IMR-90 (cell line): ENCODE data around the gene PRR33. TPM values are rescaled to one million over a fixed set of nuclear protein-coding genes. Genes with fewer than 3 reads are reported as not detected.

Experiments
- ATAC-seq: fragments of 200-7000 bp; cut with Tn5 transposase; 2 replicates; pipeline ENCODE4 v1.9.1; 2020; ENCODE audit warnings: low read depth, mild to moderate bottlenecking, moderate library complexity
- BruUV-seq: library from RNA; stranded (reverse); fragments of 400-500 nt; replicated peaks from 2 replicates; lab custom pipeline; 2021; lab: Mats Ljungman, UMichigan
- CTCF ChIA-PET: fragments of 300-600 bp; formaldehyde crosslinking; extraction: SDS; loops from one replicate; lab custom pipeline; 2021; ENCODE audit warnings: antibody characterized with exemption; lab: Yijun Ruan, JAX
- POLR2A ChIA-PET: fragments of 300-600 bp; sonication (Branson Sonifier 250); formaldehyde crosslinking; loops from one replicate; lab custom pipeline; 2022; ENCODE audit warnings: antibody characterized with exemption; ENCODE audit not compliant: unreplicated experiment; lab: Charles Lee
- DNase-seq: peaks from one replicate; pipeline ENCODE4 v3.0.0; 2013
- H2AFZ ChIP-seq: replicated peaks from 2 replicates; pipeline ENCODE3; 2013; ENCODE audit warnings: low read length, mild to moderate bottlenecking; ENCODE audit not compliant: poor library complexity
- H2AK5ac ChIP-seq: 2 replicates; pipeline ENCODE4 v1.6.1; 2013; ENCODE audit warnings: low read depth, low read length, inconsistent platforms
- H2AK9ac ChIP-seq: replicated peaks from 2 replicates; pipeline ENCODE3; 2013; ENCODE audit warnings: mild to moderate bottlenecking, low read depth, low read length, moderate library complexity; ENCODE audit not compliant: poor library complexity
- H2BK120ac ChIP-seq: 2 replicates; pipeline ENCODE4 v1.6.1; 2013; ENCODE audit warnings: low read depth, low read length, inconsistent platforms
- H2BK15ac ChIP-seq: 3 replicates; pipeline ENCODE4 v1.6.1; 2013; ENCODE audit warnings: low read depth, low read length, inconsistent platforms
- H2BK20ac ChIP-seq: 2 replicates; pipeline ENCODE4 v1.6.1; 2013; ENCODE audit warnings: low read depth, mild to moderate bottlenecking, inconsistent platforms, low read length, moderate library complexity
- H2BK5ac ChIP-seq: 2 replicates; pipeline ENCODE4 v1.6.1; 2013; ENCODE audit warnings: mild to moderate bottlenecking, low read depth, low read length, inconsistent platforms; ENCODE audit not compliant: poor library complexity, severe bottlenecking
- H3K14ac ChIP-seq: replicated peaks from 2 replicates; pipeline ENCODE4 v1.6.1; 2013; ENCODE audit warnings: low read depth, low read length, inconsistent platforms
- H3K18ac ChIP-seq: 2 replicates; pipeline ENCODE4 v1.6.1; 2013; ENCODE audit warnings: low read depth, low read length, control low read depth
- H3K23ac ChIP-seq: 2 replicates; pipeline ENCODE4 v1.6.1; 2013; ENCODE audit warnings: low read depth, low read length, inconsistent platforms
- H3K27ac ChIP-seq: 2 replicates; pipeline ENCODE4 v1.5.1; 2013; ENCODE audit warnings: mild to moderate bottlenecking, control low read depth, low read length; ENCODE audit not compliant: insufficient read depth
- H3K27me3 ChIP-seq: 2 replicates; pipeline ENCODE4 v1.6.1; 2013; ENCODE audit warnings: low read length; ENCODE audit not compliant: control insufficient read depth, insufficient read depth
- H3K36me3 ChIP-seq: 2 replicates; pipeline ENCODE4 v1.6.1; 2013; ENCODE audit warnings: low read length, mixed read lengths; ENCODE audit not compliant: control insufficient read depth, insufficient read depth
- H3K4ac ChIP-seq: 2 replicates; pipeline ENCODE4 v1.6.1; 2013; ENCODE audit warnings: low read depth, low read length, inconsistent platforms
- H3K4me1 ChIP-seq: 2 replicates; pipeline ENCODE4 v1.6.1; 2013; ENCODE audit warnings: low read length, mixed read lengths; ENCODE audit not compliant: control insufficient read depth, insufficient read depth
- H3K4me2 ChIP-seq: 2 replicates; pipeline ENCODE4 v1.6.1; 2013; ENCODE audit warnings: low read depth, mild to moderate bottlenecking, control low read depth, low read length, moderate library complexity
- H3K4me3 ChIP-seq: 2 replicates; pipeline ENCODE4 v1.5.1; 2013; ENCODE audit warnings: low read depth, mild to moderate bottlenecking, control low read depth, low read length, moderate library complexity; ENCODE audit not compliant: insufficient read depth
- H3K56ac ChIP-seq: 2 replicates; pipeline ENCODE4 v1.6.1; 2013; ENCODE audit warnings: low read length, inconsistent platforms; ENCODE audit not compliant: insufficient read depth; ENCODE audit errors: extremely low read depth
- H3K79me1 ChIP-seq, 2 experiments: 2 replicates each; pipeline ENCODE4 v1.6.1; 2013; ENCODE audit warnings: low read length in 2 of 2, inconsistent platforms in 1 of 2, low read depth in 1 of 2
- H3K9ac ChIP-seq: 2 replicates; pipeline ENCODE4 v1.6.1; 2013; ENCODE audit warnings: low read depth, low read length, control low read depth
- H3K9me1 ChIP-seq: 2 replicates; pipeline ENCODE4 v1.6.1; 2013; ENCODE audit warnings: low read length, inconsistent platforms; ENCODE audit not compliant: insufficient read depth
- H3K9me3 ChIP-seq: 2 replicates; pipeline ENCODE4 v1.6.1; 2013; ENCODE audit warnings: low read length; ENCODE audit not compliant: control insufficient read depth, insufficient read depth
- H4K20me1 ChIP-seq: 2 replicates; pipeline ENCODE4 v1.6.1; 2013; ENCODE audit warnings: low read length, inconsistent platforms; ENCODE audit not compliant: insufficient read depth
- H4K5ac ChIP-seq: 2 replicates; pipeline ENCODE4 v1.6.1; 2013; ENCODE audit warnings: mild to moderate bottlenecking, low read depth, low read length, control low read depth
- H4K8ac ChIP-seq, 2 experiments: 2 replicates each; pipeline ENCODE4 v1.6.1; 2013; ENCODE audit warnings: low read depth in 2 of 2, low read length in 2 of 2, control low read depth in 1 of 2, inconsistent platforms in 1 of 2
- H4K91ac ChIP-seq: 2 replicates; pipeline ENCODE4 v1.6.1; 2013; ENCODE audit warnings: low read depth, low read length, inconsistent platforms; ENCODE audit not compliant: insufficient read depth
- BHLHE40 ChIP-seq: fragments of 150-350 bp; IDR thresholded peaks from 2 replicates; pipeline ENCODE4 v1.6.1; 2016; ENCODE audit warnings: mild to moderate bottlenecking, low read depth, low read length
- CEBPB ChIP-seq: IDR thresholded peaks from 2 replicates; pipeline ENCODE4 v1.6.1; 2012; ENCODE audit warnings: low read depth, low read length, improper control_type of control experiment
- CHD1 ChIP-seq: IDR thresholded peaks from 2 replicates; pipeline ENCODE4 v1.6.1; 2012; ENCODE audit warnings: low read depth, low read length, improper control_type of control experiment
- ELK1 ChIP-seq: fragments of 150-350 bp; IDR thresholded peaks from 2 replicates; pipeline ENCODE4 v1.6.1; 2016; ENCODE audit warnings: low read depth, mild to moderate bottlenecking, low read length, moderate library complexity, borderline replicate concordance
- MAZ ChIP-seq: IDR thresholded peaks from 2 replicates; pipeline ENCODE4 v1.6.1; 2012; ENCODE audit warnings: low read depth, mild to moderate bottlenecking, low read length, improper control_type of control experiment, moderate library complexity, borderline replicate concordance
- MXI1 ChIP-seq: IDR thresholded peaks from 2 replicates; pipeline ENCODE4 v1.6.1; 2012; ENCODE audit warnings: low read depth, mild to moderate bottlenecking, low read length, moderate library complexity, borderline replicate concordance
- NFE2L2 ChIP-seq: fragments of 150-350 bp; IDR thresholded peaks from 2 replicates; pipeline ENCODE4 v1.6.1; 2016; ENCODE audit warnings: low read depth, mild to moderate bottlenecking, low read length
- POLR2A ChIP-seq: IDR thresholded peaks from 2 replicates; pipeline ENCODE4 v1.6.1; 2012; ENCODE audit warnings: mild to moderate bottlenecking, low read depth, low read length
- RAD21 ChIP-seq: IDR thresholded peaks from 2 replicates; pipeline ENCODE4 v1.6.1; 2012; ENCODE audit warnings: low read length, improper control_type of control experiment
- RCOR1 ChIP-seq: IDR thresholded peaks from 2 replicates; pipeline ENCODE4 v1.6.1; 2012; ENCODE audit warnings: mild to moderate bottlenecking, low read length, improper control_type of control experiment; ENCODE audit not compliant: insufficient replicate concordance
- RFX5 ChIP-seq: IDR thresholded peaks from 2 replicates; pipeline ENCODE4 v1.8.0; 2012; ENCODE audit warnings: low read depth, mild to moderate bottlenecking, low read length, moderate library complexity
- SMC3 ChIP-seq: fragments of 150-350 bp; IDR thresholded peaks from 2 replicates; pipeline ENCODE4 v1.6.1; 2016; ENCODE audit warnings: low read depth, mild to moderate bottlenecking, antibody characterized with exemption, low read length, moderate library complexity
- WGBS, 2 experiments: methylation state at CpG; one replicate each; pipeline versions ENCODE4 v1.1.5 to v1.1.7; 2013; ENCODE audit warnings: missing lambda C conversion rate in 2 of 2; ENCODE audit not compliant: insufficient read length in 1 of 2; ENCODE audit errors: extremely low coverage in 2 of 2; 5-methylcytosine and 5-hydroxymethylcytosine counted together
- dilution Hi-C: fragments of 300-500 bp; cut with HindIII; formaldehyde crosslinking; loops from one replicate; pipeline ENCODE4 v1.14.3; 2018; ENCODE audit warnings: low sequenced_read_pairs; ENCODE audit not compliant: unreplicated experiment
- in situ Hi-C: fragments of 300-500 bp; cut with MboI; formaldehyde crosslinking; loops from 3 replicates; pipeline ENCODE4 v1.14.3; 2019; ENCODE audit warnings: low sequenced_read_pairs, inconsistent platforms, mixed read lengths
- intact Hi-C: fragments of 100-400 bp; cut with micrococcal nuclease; formaldehyde crosslinking; loops from 2 replicates; pipeline ENCODE4 v1.10.0; 2022
- polyA plus RNA-seq, 3 experiments: library from polyadenylated mRNA; depleted of rRNA; stranded (reverse); fragments of >200 nt; gene quantifications; 2 replicates each; pipeline ENCODE4 v1.2.3, GENCODE V29; 2012; ENCODE audit warnings: low replicate concordance in 1 of 3
- total RNA-seq: library from RNA; depleted of rRNA; stranded (reverse); fragments of >200 nt; gene quantifications from 2 replicates; pipeline ENCODE4 v1.2.3, GENCODE V29; 2012
- TF ChIP-seq, protein P1 (sequence below): conservative IDR thresholded peaks from 2 replicates; pipeline ENCODE4 v1.5.1; 2012; ENCODE audit warnings: mild to moderate bottlenecking, low read depth, low read length, improper control_type of control experiment

Gene PRR33
- total and polyA plus RNA-seq, 2 of the 4 experiments (the other 2 are of a cell fraction): not detected

GRCh38 chr11:1935156-1936071, 43.7 kb upstream of the PRR33 start:
- no peaks in the 10 kb centered on the region for H3K9me3 ChIP-seq
- H3K23ac ChIP-seq: no peak overlapping the region
- no TSS peak for BruUV-seq
- H3K36me3 ChIP-seq: no peaks in the 10 kb centered on the region
- in situ Hi-C loops: no loop called here
- no peak overlapping the region for H3K18ac ChIP-seq
- H3K14ac ChIP-seq: no peak overlapping the region
- H3K56ac ChIP-seq: no peak overlapping the region
- intact Hi-C loops: no loop called here
- H3K4me3 ChIP-seq: no peak overlapping the region
- H2AK5ac ChIP-seq: no peak overlapping the region
- no peak overlapping the region for H3K27ac ChIP-seq
- H3K9ac ChIP-seq: no peak overlapping the region
- H3K4ac ChIP-seq: no peak overlapping the region
- DNase-seq (no peak), ATAC-seq (no peak)
- H2AK9ac ChIP-seq: no peak overlapping the region
- no peak overlapping the region for H4K91ac ChIP-seq
- H3K9me1 ChIP-seq: no peaks in the 10 kb centered on the region
- no peak for TF ChIP-seq RFX5
- TF ChIP-seq ELK1: no peak
- TF ChIP-seq, protein P1, sequence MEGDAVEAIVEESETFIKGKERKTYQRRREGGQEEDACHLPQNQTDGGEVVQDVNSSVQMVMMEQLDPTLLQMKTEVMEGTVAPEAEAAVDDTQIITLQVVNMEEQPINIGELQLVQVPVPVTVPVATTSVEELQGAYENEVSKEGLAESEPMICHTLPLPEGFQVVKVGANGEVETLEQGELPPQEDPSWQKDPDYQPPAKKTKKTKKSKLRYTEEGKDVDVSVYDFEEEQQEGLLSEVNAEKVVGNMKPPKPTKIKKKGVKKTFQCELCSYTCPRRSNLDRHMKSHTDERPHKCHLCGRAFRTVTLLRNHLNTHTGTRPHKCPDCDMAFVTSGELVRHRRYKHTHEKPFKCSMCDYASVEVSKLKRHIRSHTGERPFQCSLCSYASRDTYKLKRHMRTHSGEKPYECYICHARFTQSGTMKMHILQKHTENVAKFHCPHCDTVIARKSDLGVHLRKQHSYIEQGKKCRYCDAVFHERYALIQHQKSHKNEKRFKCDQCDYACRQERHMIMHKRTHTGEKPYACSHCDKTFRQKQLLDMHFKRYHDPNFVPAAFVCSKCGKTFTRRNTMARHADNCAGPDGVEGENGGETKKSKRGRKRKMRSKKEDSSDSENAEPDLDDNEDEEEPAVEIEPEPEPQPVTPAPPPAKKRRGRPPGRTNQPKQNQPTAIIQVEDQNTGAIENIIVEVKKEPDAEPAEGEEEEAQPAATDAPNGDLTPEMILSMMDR: no peak
- no peak for TF ChIP-seq BHLHE40
- TF ChIP-seq MAZ: no peak
- TF ChIP-seq NFE2L2: no peak
- TF ChIP-seq MXI1: no peak
- no peak for TF ChIP-seq CEBPB
- TF ChIP-seq RCOR1: no peak
- TF ChIP-seq CHD1: no peak
- TF ChIP-seq SMC3: no peak
- no peak for TF ChIP-seq POLR2A
- no peak for TF ChIP-seq RAD21
- CTCF ChIA-PET: no interaction called here
- WGBS, 2 experiments: 76% methylated on average over 5 of the region's 33 CpGs; no CpG with 5 or more reads in 1 of the 2 experiments
- H4K8ac ChIP-seq: no peak overlapping the region
- no peak overlapping the region for H2AFZ ChIP-seq
- H3K79me1 ChIP-seq: no peaks in the 10 kb centered on the region
- H2BK20ac ChIP-seq: no peak overlapping the region
- H3K4me2 ChIP-seq: no peak overlapping the region
- H2BK15ac ChIP-seq: no peak overlapping the region
- no peak overlapping the region for H2BK120ac ChIP-seq
- peaks cover 14% of the 10 kb centered on the region; the same call in 1 of the 2 replicates for H3K27me3 ChIP-seq
- no peak overlapping the region for H2BK5ac ChIP-seq
- H3K4me1 ChIP-seq: no peaks in the 10 kb centered on the region
- POLR2A ChIA-PET: no interaction called here
- H4K5ac ChIP-seq: no peak overlapping the region
- dilution Hi-C loops: no loop called here
- no peaks in the 10 kb centered on the region for H4K20me1 ChIP-seq
